ENCODE results near the gene PIGM. TPM values are rescaled to one million over a fixed set of nuclear protein-coding genes. Genes with fewer than 3 reads are reported as not detected.
"Not testable (repeated sequence)": the region's sequence is repeated elsewhere in the genome, so short reads cannot be mapped to it uniquely, and the experiment has no call there.

PIGM gene
- total RNA-seq, 1 donor from 2014 or later = 7.7 TPM

- FAIRE-seq (no peak), DNase-seq (ENCODE audit: low spot score in 2 of 2) (no peak)
Observed at GRCh38 chr1:160061369-160062229, 29.8 kb upstream of the PIGM start.

- DNase-seq (ENCODE audit: low spot score in 2 of 2) (no peak), FAIRE-seq (no peak)
Observed at GRCh38 chr1:160058087-160058486, 26.3 kb upstream of the PIGM start.

- FAIRE-seq = no peak
- DNase-seq (ENCODE audit: low spot score in 2 of 2) = no peak
Observed at GRCh38 chr1:160056648-160057169, 24.9 kb upstream of the PIGM start.

GRCh38 chr1:160053548-160054365 lies 22.0 kb upstream of the PIGM start:
- no peak for DNase-seq (ENCODE audit: low spot score in 2 of 2)

GRCh38 chr1:160052936-160053335 lies 21.1 kb upstream of the PIGM start:
- FAIRE-seq = no peak
- DNase-seq (ENCODE audit: low spot score in 2 of 2) = no peak

More at GRCh38 chr1:160053548-160054365, 22.0 kb upstream of the PIGM start:
- no peak for FAIRE-seq

- no peak for FAIRE-seq
- DNase-seq (ENCODE audit: low spot score in 2 of 2) = no peak
Observed at GRCh38 chr1:160050619-160051018, 18.8 kb upstream of the PIGM start.

- not testable (repeated sequence) for DNase-seq (ENCODE audit: low spot score in 2 of 2); FAIRE-seq
Observed at GRCh38 chr1:160050182-160050581, 18.4 kb upstream of the PIGM start.

GRCh38 chr1:160049101-160049500 lies 17.3 kb upstream of the PIGM start:
- no peak for DNase-seq (ENCODE audit: low spot score in 2 of 2)
- FAIRE-seq = no peak

GRCh38 chr1:160048335-160048734 lies 16.5 kb upstream of the PIGM start:
- FAIRE-seq = no peak
- DNase-seq (ENCODE audit: low spot score in 2 of 2) = no peak

- DNase-seq (ENCODE audit: low spot score in 2 of 2) = no peak
Observed at GRCh38 chr1:160047111-160047991, 15.6 kb upstream of the PIGM start.

GRCh38 chr1:160046494-160047110 lies 14.8 kb upstream of the PIGM start:
- peak; percentile 55 to 67 for DNase-seq (ENCODE audit: low spot score in 2 of 2)
- FAIRE-seq = peak; percentile 87

More at GRCh38 chr1:160047111-160047991, 15.6 kb upstream of the PIGM start:
- FAIRE-seq = no peak

GRCh38 chr1:160045653-160046052 lies 13.9 kb upstream of the PIGM start:
- FAIRE-seq (no peak), DNase-seq (ENCODE audit: low spot score in 2 of 2) (no peak)

GRCh38 chr1:160043543-160043942 lies 11.8 kb upstream of the PIGM start:
- DNase-seq (ENCODE audit: low spot score in 2 of 2) (no peak), FAIRE-seq (no peak)

GRCh38 chr1:160040476-160040875 lies 8.7 kb upstream of the PIGM start:
- DNase-seq (ENCODE audit: low spot score in 2 of 2) = no peak
- no peak for FAIRE-seq

GRCh38 chr1:160032165-160032820 lies 503 bp upstream of the PIGM start:
- no peak for DNase-seq (ENCODE audit: low spot score in 2 of 2)

GRCh38 chr1:160030657-160031364 lies 979 bp downstream of the PIGM start:
- FAIRE-seq (no peak), DNase-seq (ENCODE audit: low spot score in 2 of 2) (no peak)

More at GRCh38 chr1:160032165-160032820, 503 bp upstream of the PIGM start:
- FAIRE-seq = no peak

GRCh38 chr1:160028426-160028825 lies 3.4 kb downstream of the PIGM start:
- no peak for FAIRE-seq
- DNase-seq (ENCODE audit: low spot score in 2 of 2) = no peak

GRCh38 chr1:160025314-160025713 lies 6.5 kb downstream of the PIGM start:
- DNase-seq (ENCODE audit: low spot score in 2 of 2) = no peak
- no peak for FAIRE-seq
